Activated CD8-positive, alpha-beta T cell treated with anti-CD3 and anti-CD28 coated beads for 36 hours (primary cell): ENCODE data around the gene IP6K2. TPM values are rescaled to one million over a fixed set of nuclear protein-coding genes. Genes with fewer than 3 reads are reported as not detected.

Source experiments
- ATAC-seq: fragments of 200-7000 bp; cut with Tn5 transposase; one replicate; pipeline ENCODE4 v1.10.0; 2021; ENCODE audit warnings: mild to moderate bottlenecking, moderate library complexity
- CTCF ChIA-PET: fragments of 350-600 bp; sonication (Branson Sonifier 250); formaldehyde crosslinking; loops from one replicate; lab custom pipeline; 2021; ENCODE audit warnings: antibody characterized with exemption; lab: Charles Lee
- POLR2A ChIA-PET: fragments of 350-600 bp; sonication (Branson Sonifier 250); formaldehyde crosslinking; loops from one replicate; lab custom pipeline; 2021; ENCODE audit warnings: antibody characterized with exemption; lab: Charles Lee
- DNase-seq: peaks from one replicate; pipeline ENCODE4 v3.0.0-alpha.2; 2020
- H3K27ac Mint-ChIP-seq: one replicate; pipeline ENCODE4 v1.8.0; 2021; ENCODE audit warnings: mild to moderate bottlenecking, mixed read lengths
- H3K27me3 Mint-ChIP-seq: one replicate; pipeline ENCODE4 v1.8.0; 2021; ENCODE audit warnings: mixed read lengths
- H3K36me3 Mint-ChIP-seq: one replicate; pipeline ENCODE4 v1.8.0; 2021; ENCODE audit warnings: low read depth, mixed read lengths
- H3K4me1 Mint-ChIP-seq: one replicate; pipeline ENCODE4 v1.8.0; 2021; ENCODE audit warnings: low read depth, mixed read lengths
- H3K4me3 Mint-ChIP-seq: one replicate; pipeline ENCODE4 v1.8.0; 2021; ENCODE audit warnings: mild to moderate bottlenecking, moderate library complexity, mixed read lengths
- H3K9me3 Mint-ChIP-seq: one replicate; pipeline ENCODE4 v1.8.0; 2021; ENCODE audit warnings: mixed read lengths
- CTCF ChIP-seq: fragments of 200-600 bp; IDR thresholded peaks from one replicate; pipeline ENCODE4 v1.8.0; 2022; ENCODE audit warnings: antibody characterized with exemption, mild to moderate bottlenecking
- intact Hi-C: fragments of 100-400 bp; cut with micrococcal nuclease; formaldehyde crosslinking; loops from one replicate; pipeline ENCODE4 v1.10.0; 2022
- total RNA-seq, 2 experiments: library from RNA; stranded (reverse); gene quantifications; one replicate each; pipeline ENCODE4 v1.2.3, GENCODE V29; 2021

IP6K2 gene
- total RNA-seq, 2 experiments from 2014 or later, result 47.7 to 48.0 TPM

- H3K4me3 Mint-ChIP-seq, result no peak overlapping the region
- H3K36me3 Mint-ChIP-seq, result peaks cover 30% of the 10 kb centered on the region
- no peaks in the 10 kb centered on the region for H3K9me3 Mint-ChIP-seq
- intact Hi-C loops, result no loop called here
- ChIA-PET POLR2A (interaction anchor here (0.8 to 1.4 kb wide), 2 partner anchors 23 to 26 kb away, joined by 3 to 4 read pairs; partner anchors contain the start of gene IP6K2), CTCF (no interaction called here)
- H3K27ac Mint-ChIP-seq, result no peak overlapping the region
- peaks cover 7% of the 10 kb centered on the region for H3K4me1 Mint-ChIP-seq
- no peaks in the 10 kb centered on the region for H3K27me3 Mint-ChIP-seq
- DNase-seq, result no peak
- TF ChIP-seq CTCF, result no peak
- ATAC-seq, result no peak
Measured at GRCh38 chr3:48690846-48691458, 26.1 kb downstream of the IP6K2 start.

GRCh38 chr3:48689384-48689783, 27.6 kb downstream of the IP6K2 start:
- intact Hi-C loops, result no loop called here
- POLR2A ChIA-PET, result no interaction called here
- peaks cover 29% of the 10 kb centered on the region for H3K36me3 Mint-ChIP-seq

GRCh38 chr3:48688737-48689075, 28.3 kb downstream of the IP6K2 start:
- ChIA-PET CTCF (interaction anchor here (0.8 kb wide), 1 partner anchor 28 kb away, joined by 3 read pairs; the partner anchor contains the start of gene IP6K2), POLR2A (no interaction called here)
- TF ChIP-seq CTCF, result no peak
- no peak for ATAC-seq
- H3K9me3 Mint-ChIP-seq, result no peaks in the 10 kb centered on the region
- intact Hi-C loops, result no loop called here
- peaks cover 31% of the 10 kb centered on the region for H3K36me3 Mint-ChIP-seq
- no peaks in the 10 kb centered on the region for H3K27me3 Mint-ChIP-seq
- no peak overlapping the region for H3K27ac Mint-ChIP-seq
- no peak overlapping the region for H3K4me3 Mint-ChIP-seq
- DNase-seq, result no peak
- H3K4me1 Mint-ChIP-seq, result peaks cover 19% of the 10 kb centered on the region

More at GRCh38 chr3:48689384-48689783, 27.6 kb downstream of the IP6K2 start:
- Mint-ChIP-seq H3K4me3 (no peak overlapping the region), H3K9me3 (no peaks in the 10 kb centered on the region), H3K27me3 (no peaks in the 10 kb centered on the region), H3K4me1 (peaks cover 14% of the 10 kb centered on the region), H3K27ac (no peak overlapping the region)
- CTCF ChIA-PET, result no interaction called here
- no peak for TF ChIP-seq CTCF
- ATAC-seq, result no peak
- no peak for DNase-seq

- TF ChIP-seq CTCF, result no peak
- no peak for ATAC-seq
- DNase-seq, result no peak
- H3K36me3 Mint-ChIP-seq, result peaks cover 29% of the 10 kb centered on the region
- CTCF ChIA-PET, result interaction anchor here (0.7 to 0.8 kb wide), 3 partner anchors 22 to 252 kb away, joined by 3 to 4 read pairs (median 3); partner anchors contain the start of gene IP6K2
- no peaks in the 10 kb centered on the region for H3K9me3 Mint-ChIP-seq
- POLR2A ChIA-PET, result interaction anchor here (0.6 to 0.8 kb wide), 2 partner anchors 29 to 32 kb away, joined by 3 read pairs; partner anchors contain the start of gene IP6K2
- no peaks in the 10 kb centered on the region for H3K27me3 Mint-ChIP-seq
- H3K4me3 Mint-ChIP-seq, result no peak overlapping the region
- intact Hi-C loops, result no loop called here
- H3K4me1 Mint-ChIP-seq, result peaks cover 23% of the 10 kb centered on the region
- H3K27ac Mint-ChIP-seq, result no peak overlapping the region
Measured at GRCh38 chr3:48688032-48688736, 28.8 kb downstream of the IP6K2 start.

GRCh38 chr3:48687220-48687678, 29.8 kb downstream of the IP6K2 start:
- peaks cover 30% of the 10 kb centered on the region for H3K36me3 Mint-ChIP-seq
- TF ChIP-seq CTCF, result no peak
- no peak for ATAC-seq
- intact Hi-C loops, result no loop called here
- no peaks in the 10 kb centered on the region for H3K27me3 Mint-ChIP-seq
- no peaks in the 10 kb centered on the region for H3K9me3 Mint-ChIP-seq
- no peak overlapping the region for H3K4me3 Mint-ChIP-seq
- CTCF ChIA-PET, result interaction anchor here (0.8 to 2.0 kb wide), 7 partner anchors 9 to 265 kb away, joined by 3 to 15 read pairs (median 4); partner anchors contain the start of gene CELSR3
- H3K4me1 Mint-ChIP-seq, result peaks cover 28% of the 10 kb centered on the region
- no peak for DNase-seq
- POLR2A ChIA-PET, result interaction anchor here (0.8 to 1.4 kb wide), 2 partner anchors 8 to 31 kb away, joined by 3 read pairs; no protein-coding TSS in a partner anchor
- H3K27ac Mint-ChIP-seq, result no peak overlapping the region
